ENCODE data around the gene SESN1.

DNA sequence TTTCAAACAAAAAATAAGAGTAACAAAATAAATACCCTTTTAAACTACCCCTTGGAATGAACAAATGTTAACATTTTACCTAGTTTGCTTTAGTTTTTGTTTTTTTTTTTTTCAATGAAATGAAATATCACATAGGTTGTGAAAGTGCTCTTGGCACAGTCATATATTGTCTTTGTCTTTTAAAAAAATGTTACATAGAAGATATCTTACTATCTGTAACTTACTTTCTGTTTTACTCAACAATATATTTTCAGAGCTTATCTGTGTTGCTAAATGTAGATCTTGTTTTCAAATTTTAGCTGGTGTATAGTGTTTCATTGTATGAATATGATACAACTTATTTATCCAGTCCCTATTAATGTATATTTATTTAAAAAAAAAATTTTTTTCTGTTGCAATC is 9.3 kb upstream of the SESN1 start:
- TF ChIP-seq, protein P1, sequence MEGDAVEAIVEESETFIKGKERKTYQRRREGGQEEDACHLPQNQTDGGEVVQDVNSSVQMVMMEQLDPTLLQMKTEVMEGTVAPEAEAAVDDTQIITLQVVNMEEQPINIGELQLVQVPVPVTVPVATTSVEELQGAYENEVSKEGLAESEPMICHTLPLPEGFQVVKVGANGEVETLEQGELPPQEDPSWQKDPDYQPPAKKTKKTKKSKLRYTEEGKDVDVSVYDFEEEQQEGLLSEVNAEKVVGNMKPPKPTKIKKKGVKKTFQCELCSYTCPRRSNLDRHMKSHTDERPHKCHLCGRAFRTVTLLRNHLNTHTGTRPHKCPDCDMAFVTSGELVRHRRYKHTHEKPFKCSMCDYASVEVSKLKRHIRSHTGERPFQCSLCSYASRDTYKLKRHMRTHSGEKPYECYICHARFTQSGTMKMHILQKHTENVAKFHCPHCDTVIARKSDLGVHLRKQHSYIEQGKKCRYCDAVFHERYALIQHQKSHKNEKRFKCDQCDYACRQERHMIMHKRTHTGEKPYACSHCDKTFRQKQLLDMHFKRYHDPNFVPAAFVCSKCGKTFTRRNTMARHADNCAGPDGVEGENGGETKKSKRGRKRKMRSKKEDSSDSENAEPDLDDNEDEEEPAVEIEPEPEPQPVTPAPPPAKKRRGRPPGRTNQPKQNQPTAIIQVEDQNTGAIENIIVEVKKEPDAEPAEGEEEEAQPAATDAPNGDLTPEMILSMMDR (IDR thresholded peaks at IDR 0.05; ENCODE audit: low read length), result no peak
- no peak for TF ChIP-seq EZH2 (optimal IDR thresholded peaks at IDR 0.05; ENCODE audit: low read depth, low read length)
- TF ChIP-seq EZH2phosphoT487 (IDR thresholded peaks at IDR 0.05; ENCODE audit: low read length), result no peak
